CD4-positive, alpha-beta T cell (primary cell): ENCODE measurements around the gene ARHGEF19. TPM values are rescaled to one million over a fixed set of nuclear protein-coding genes. Genes with fewer than 3 reads are reported as not detected.

Experiments used
- ATAC-seq: fragments of 200-7000 bp; cut with Tn5 transposase; one replicate; pipeline ENCODE4 v1.10.0; 2022; ENCODE audit warnings: mild to moderate bottlenecking; ENCODE audit not compliant: poor library complexity
- CTCF ChIA-PET: fragments of 350-600 bp; sonication (Branson Sonifier 250); formaldehyde crosslinking; loops from one replicate; lab custom pipeline; 2021; ENCODE audit warnings: antibody characterized with exemption, inconsistent platforms; lab: Charles Lee
- POLR2A ChIA-PET: fragments of 350-600 bp; sonication (Branson Sonifier 250); formaldehyde crosslinking; loops from one replicate; lab custom pipeline; 2021; ENCODE audit warnings: antibody characterized with exemption, inconsistent platforms; lab: Charles Lee
- DNase-seq, 14 experiments: peaks; one replicate each; pipeline ENCODE4 v3.0.0-alpha.2; 2013 to 2020; ENCODE audit warnings: mixed read lengths in 2 of 14
- H3K27ac ChIP-seq, 2 donors: one replicate each; pipeline versions ENCODE4 v1.5.1 to v1.7.0; 2013; ENCODE audit warnings: low read length in 2 of 2, low read depth in 1 of 2, mild to moderate bottlenecking in 1 of 2
- H3K27me3 ChIP-seq, 2 experiments: 1 replicate in 1 of 2; 2 replicates in 1 of 2; pipeline versions ENCODE4 v1.6.1 to v1.7.0; 2013; ENCODE audit warnings: low read length in 2 of 2, control low read depth in 1 of 2, mild to moderate bottlenecking in 1 of 2, moderate library complexity in 1 of 2; ENCODE audit not compliant: insufficient read depth in 2 of 2, control insufficient read depth in 1 of 2
- H3K36me3 ChIP-seq: one replicate; pipeline ENCODE4 v1.6.1; 2013; ENCODE audit warnings: low read length, control low read depth; ENCODE audit not compliant: insufficient read depth
- H3K4me1 ChIP-seq: one replicate; pipeline ENCODE4 v1.6.1; 2013; ENCODE audit warnings: low read length, control low read depth; ENCODE audit not compliant: insufficient read depth
- H3K4me3 ChIP-seq: one replicate; pipeline ENCODE4 v1.5.1; 2013; ENCODE audit warnings: mild to moderate bottlenecking, low read length, moderate library complexity
- H3K9me3 ChIP-seq, 2 experiments: 1 replicate in 1 of 2; 2 replicates in 1 of 2; pipeline versions ENCODE4 v1.6.1 to v1.7.0; 2013; ENCODE audit warnings: low read length in 2 of 2, mild to moderate bottlenecking in 2 of 2, control low read depth in 1 of 2, moderate library complexity in 1 of 2; ENCODE audit not compliant: control insufficient read depth in 1 of 2, insufficient read depth in 1 of 2
- H3K27ac Mint-ChIP-seq: one replicate; pipeline ENCODE4 v1.8.0; 2020; ENCODE audit warnings: mixed read lengths
- H3K27me3 Mint-ChIP-seq: one replicate; pipeline ENCODE4 v1.8.0; 2021; ENCODE audit warnings: mixed read lengths
- H3K36me3 Mint-ChIP-seq: one replicate; pipeline ENCODE4 v1.8.0; 2021; ENCODE audit warnings: low read depth, mixed read lengths
- H3K4me1 Mint-ChIP-seq: one replicate; pipeline ENCODE4 v1.8.0; 2021; ENCODE audit warnings: low read depth, mixed read lengths
- H3K4me3 Mint-ChIP-seq: one replicate; pipeline ENCODE4 v1.8.0; 2020; ENCODE audit warnings: mild to moderate bottlenecking, mixed read lengths
- H3K9me3 Mint-ChIP-seq: one replicate; pipeline ENCODE4 v1.8.0; 2020; ENCODE audit warnings: mixed read lengths
- intact Hi-C, 2 experiments: fragments of 100-400 bp; cut with DNase I in 1 of 2; cut with micrococcal nuclease in 1 of 2; formaldehyde crosslinking; loops; one replicate each; pipeline versions ENCODE4 v1.15.1 to v1.9.0; 2023 to 2025; cut with DNase I, micrococcal nuclease
- total RNA-seq, 174 experiments: library from RNA in 2 of 174; stranded (reverse) in 2 of 174; gene quantifications; one replicate each; pipeline ENCODE4 v1.2.3 and lab custom pipeline; 2021 to 2026
- TF ChIP-seq, protein P1 (sequence below): fragments of 200-600 bp; IDR thresholded peaks from one replicate; pipeline ENCODE4 v1.8.0; 2022; ENCODE audit warnings: antibody characterized with exemption, mild to moderate bottlenecking

The ARHGEF19 gene
- total RNA-seq, 2 experiments from 2014 or later = 3.8 to 5.8 TPM

- no peaks in the 10 kb centered on the region for H3K36me3 Mint-ChIP-seq
Measured at GRCh38 chr1:16174261-16174868, 38.1 kb downstream of the ARHGEF19 start.

DNA sequence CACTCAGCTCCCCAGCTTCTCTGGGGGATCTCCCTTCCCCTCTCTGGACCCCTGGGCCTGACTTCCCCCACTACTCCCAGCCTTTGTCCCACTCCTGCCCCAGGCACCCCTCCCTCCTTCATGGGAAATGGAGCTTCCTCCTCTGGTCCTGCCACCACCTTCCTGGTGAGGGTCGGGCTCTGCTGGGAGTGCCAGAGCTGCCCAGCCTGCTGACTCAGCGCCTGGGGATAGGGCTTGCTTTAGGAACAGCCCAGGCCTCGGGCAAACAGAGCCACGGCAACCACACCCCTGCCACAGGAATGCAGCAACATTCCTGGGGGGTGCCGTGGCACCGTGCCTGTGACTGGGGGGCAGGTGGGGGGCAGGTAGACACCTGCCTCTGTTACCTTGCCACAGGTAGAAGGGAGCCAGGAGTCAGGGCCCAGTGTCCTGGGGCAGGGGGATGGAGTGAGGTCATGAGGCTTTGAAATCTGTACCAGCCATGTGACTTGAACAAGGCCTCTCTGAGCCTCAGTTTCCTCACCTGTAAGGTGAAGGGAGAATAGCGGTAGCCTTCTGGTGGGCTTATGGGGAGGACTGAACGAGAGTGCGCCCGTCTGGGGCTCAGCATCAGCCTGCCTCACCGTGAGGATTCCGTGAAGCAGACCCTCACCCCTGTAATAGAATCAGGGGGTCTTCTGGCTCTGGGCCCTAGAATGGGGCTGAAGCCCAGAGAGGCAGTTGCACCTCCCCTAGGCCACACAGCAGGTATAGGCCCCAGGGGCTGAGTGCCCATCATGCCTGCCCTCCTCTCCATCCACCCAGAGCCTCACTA lies 38.8 kb downstream of the ARHGEF19 start:
- Mint-ChIP-seq H3K36me3 (no peaks in the 10 kb centered on the region), H3K27me3 (no peaks in the 10 kb centered on the region), H3K27ac (no peak overlapping the region), H3K4me1 (peaks cover 10% of the 10 kb centered on the region), H3K9me3 (no peaks in the 10 kb centered on the region), H3K4me3 (no peak overlapping the region)
- POLR2A ChIA-PET = no interaction called here
- no peaks in the 10 kb centered on the region for H3K9me3 ChIP-seq
- TF ChIP-seq, protein P1, sequence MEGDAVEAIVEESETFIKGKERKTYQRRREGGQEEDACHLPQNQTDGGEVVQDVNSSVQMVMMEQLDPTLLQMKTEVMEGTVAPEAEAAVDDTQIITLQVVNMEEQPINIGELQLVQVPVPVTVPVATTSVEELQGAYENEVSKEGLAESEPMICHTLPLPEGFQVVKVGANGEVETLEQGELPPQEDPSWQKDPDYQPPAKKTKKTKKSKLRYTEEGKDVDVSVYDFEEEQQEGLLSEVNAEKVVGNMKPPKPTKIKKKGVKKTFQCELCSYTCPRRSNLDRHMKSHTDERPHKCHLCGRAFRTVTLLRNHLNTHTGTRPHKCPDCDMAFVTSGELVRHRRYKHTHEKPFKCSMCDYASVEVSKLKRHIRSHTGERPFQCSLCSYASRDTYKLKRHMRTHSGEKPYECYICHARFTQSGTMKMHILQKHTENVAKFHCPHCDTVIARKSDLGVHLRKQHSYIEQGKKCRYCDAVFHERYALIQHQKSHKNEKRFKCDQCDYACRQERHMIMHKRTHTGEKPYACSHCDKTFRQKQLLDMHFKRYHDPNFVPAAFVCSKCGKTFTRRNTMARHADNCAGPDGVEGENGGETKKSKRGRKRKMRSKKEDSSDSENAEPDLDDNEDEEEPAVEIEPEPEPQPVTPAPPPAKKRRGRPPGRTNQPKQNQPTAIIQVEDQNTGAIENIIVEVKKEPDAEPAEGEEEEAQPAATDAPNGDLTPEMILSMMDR = no peak
- H3K27ac ChIP-seq = no peak overlapping the region
- CTCF ChIA-PET = no interaction called here
- no peaks in the 10 kb centered on the region for H3K27me3 ChIP-seq
- no peaks in the 10 kb centered on the region for H3K36me3 ChIP-seq
- intact Hi-C loops = no loop called here
- ATAC-seq (no peak), DNase-seq (peak in 1 of 14 experiments; percentile 42)
- H3K4me3 ChIP-seq = no peak overlapping the region
- H3K4me1 ChIP-seq = peaks cover 10% of the 10 kb centered on the region

More at GRCh38 chr1:16174261-16174868, 38.1 kb downstream of the ARHGEF19 start:
- DNase-seq (no peak), ATAC-seq (no peak)
- Histone ChIP-seq H3K4me3 (no peak overlapping the region), H3K36me3 (no peaks in the 10 kb centered on the region), H3K9me3 (no peaks in the 10 kb centered on the region), H3K4me1 (peaks cover 3% of the 10 kb centered on the region), H3K27me3 (no peaks in the 10 kb centered on the region), H3K27ac (no peak overlapping the region)
- ChIA-PET POLR2A (no interaction called here), CTCF (no interaction called here)
- Mint-ChIP-seq H3K27ac (no peak overlapping the region), H3K4me1 (peaks cover 3% of the 10 kb centered on the region), H3K27me3 (no peaks in the 10 kb centered on the region), H3K9me3 (no peaks in the 10 kb centered on the region), H3K4me3 (no peak overlapping the region)
- intact Hi-C loops = no loop called here
- TF ChIP-seq, protein P1 = no peak

GRCh38 chr1:16172964-16173446 lies 39.4 kb downstream of the ARHGEF19 start:
- ATAC-seq = no peak
- no peak overlapping the region for H3K4me3 Mint-ChIP-seq
- H3K4me3 ChIP-seq = no peak overlapping the region
- no peaks in the 10 kb centered on the region for H3K27me3 ChIP-seq
- H3K27ac ChIP-seq = no peak overlapping the region
- H3K36me3 Mint-ChIP-seq = no peaks in the 10 kb centered on the region
- H3K27me3 Mint-ChIP-seq = no peaks in the 10 kb centered on the region
- ChIA-PET CTCF (interaction anchor here (0.7 kb wide), 1 partner anchor 81 kb away, joined by 4 read pairs; no protein-coding TSS in a partner anchor), POLR2A (no interaction called here)
- peaks cover 16% of the 10 kb centered on the region for H3K4me1 Mint-ChIP-seq
- peak in 2 of 14 experiments; percentile 41 to 51 for DNase-seq
- TF ChIP-seq, protein P1 = no peak
- H3K9me3 Mint-ChIP-seq = no peaks in the 10 kb centered on the region
- H3K36me3 ChIP-seq = no peaks in the 10 kb centered on the region
- intact Hi-C loops = no loop called here
- H3K9me3 ChIP-seq = no peaks in the 10 kb centered on the region
- peaks cover 16% of the 10 kb centered on the region for H3K4me1 ChIP-seq
- no peak overlapping the region for H3K27ac Mint-ChIP-seq
